NOMO-1 treated with DMSO at 0.1 percent for 48 hours (cell line): Measurements from ENCODE around the gene CCDC102B.
"Not testable (repeated sequence)": the region's sequence is repeated elsewhere in the genome, so short reads cannot be mapped to it uniquely, and the experiment has no call there.

Experiments
- DNase-seq: peaks from one replicate; lab custom pipeline; 2025; ENCODE audit not compliant: unreplicated experiment; lab: John Stamatoyannopoulos, UW

The CCDC102B gene

DNA sequence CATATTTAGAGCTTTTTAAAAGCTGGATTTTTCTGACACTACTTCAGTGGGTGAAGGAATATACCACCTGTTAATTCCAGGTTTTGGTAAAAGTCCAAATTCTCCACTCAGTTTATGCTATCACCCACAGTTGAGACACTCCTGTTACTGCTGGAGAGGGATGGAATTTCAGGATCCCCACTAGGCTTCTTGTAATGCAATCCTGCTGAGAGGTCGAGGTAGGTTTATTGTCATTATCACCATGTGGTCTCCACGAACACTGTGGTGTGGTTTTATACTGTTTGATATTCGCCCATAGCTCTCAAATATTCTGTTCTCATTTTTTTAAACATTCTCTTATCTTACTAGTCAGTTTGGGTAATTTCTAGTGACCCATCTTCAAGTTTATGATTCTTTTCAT, 167.9 kb downstream of the CCDC102B start:
- no peak for DNase-seq

GRCh38 chr18:68969027-68969426, 171.1 kb downstream of the CCDC102B start:
- no peak for DNase-seq

DNA sequence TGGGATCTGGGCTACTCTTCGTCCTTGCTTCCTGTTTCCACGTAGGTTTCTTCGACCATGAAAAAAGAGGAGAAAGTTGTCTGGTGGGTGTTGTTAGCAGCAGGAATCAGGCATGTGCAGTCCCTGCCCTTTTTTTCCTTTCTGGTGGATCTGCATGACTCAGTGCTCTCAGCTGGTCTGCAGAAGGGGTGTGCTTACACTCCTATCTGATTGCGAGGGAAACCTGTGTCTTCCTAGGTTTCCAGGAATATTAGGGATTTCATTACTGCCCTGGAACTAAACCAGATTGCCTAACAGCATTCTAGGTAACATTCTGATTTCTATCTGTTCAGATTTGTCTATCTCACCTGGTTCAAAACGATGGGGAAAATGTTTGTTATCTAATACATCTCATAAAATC, 174.3 kb downstream of the CCDC102B start:
- DNase-seq = no peak

- no peak for DNase-seq
Measured at GRCh38 chr18:68979737-68980136, 181.9 kb downstream of the CCDC102B start.

DNA sequence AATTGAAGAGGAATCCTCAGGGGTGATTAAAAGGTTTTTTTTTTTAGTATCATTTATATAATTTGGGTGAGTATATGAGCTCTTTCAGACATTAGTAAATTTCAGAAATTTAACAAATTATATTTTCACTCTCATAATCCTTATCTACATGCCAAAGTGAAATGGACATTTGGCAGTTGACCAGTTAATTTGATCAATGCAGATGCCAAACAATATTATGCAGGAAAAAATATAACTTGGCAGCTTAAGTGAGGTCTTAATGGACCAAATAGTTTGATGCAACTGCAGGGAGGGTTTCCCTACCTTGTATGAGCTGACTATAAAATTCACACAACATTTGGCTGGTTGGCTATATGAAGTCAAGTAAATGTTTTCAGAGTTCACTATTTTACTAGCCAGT, 185.2 kb downstream of the CCDC102B start:
- no peak for DNase-seq

DNA sequence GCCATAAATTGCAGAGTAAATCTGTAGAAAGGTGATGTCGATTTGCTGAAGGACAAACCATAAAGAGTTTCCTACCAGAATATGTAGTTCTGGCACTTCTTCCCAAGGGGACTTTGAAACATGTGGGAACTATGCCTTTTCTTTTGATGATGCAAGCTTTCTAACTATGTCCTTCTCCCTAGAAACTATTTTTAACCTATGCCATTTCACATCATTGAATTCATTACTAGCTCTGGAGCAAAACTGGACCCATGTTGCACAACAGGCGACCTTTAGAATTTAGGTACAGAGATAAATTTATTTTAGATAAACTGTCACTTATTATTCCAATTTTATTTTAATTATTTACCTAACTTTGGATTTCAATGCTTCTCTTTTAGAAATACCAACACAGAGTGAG, 186.5 kb downstream of the CCDC102B start:
- no peak for DNase-seq

DNA sequence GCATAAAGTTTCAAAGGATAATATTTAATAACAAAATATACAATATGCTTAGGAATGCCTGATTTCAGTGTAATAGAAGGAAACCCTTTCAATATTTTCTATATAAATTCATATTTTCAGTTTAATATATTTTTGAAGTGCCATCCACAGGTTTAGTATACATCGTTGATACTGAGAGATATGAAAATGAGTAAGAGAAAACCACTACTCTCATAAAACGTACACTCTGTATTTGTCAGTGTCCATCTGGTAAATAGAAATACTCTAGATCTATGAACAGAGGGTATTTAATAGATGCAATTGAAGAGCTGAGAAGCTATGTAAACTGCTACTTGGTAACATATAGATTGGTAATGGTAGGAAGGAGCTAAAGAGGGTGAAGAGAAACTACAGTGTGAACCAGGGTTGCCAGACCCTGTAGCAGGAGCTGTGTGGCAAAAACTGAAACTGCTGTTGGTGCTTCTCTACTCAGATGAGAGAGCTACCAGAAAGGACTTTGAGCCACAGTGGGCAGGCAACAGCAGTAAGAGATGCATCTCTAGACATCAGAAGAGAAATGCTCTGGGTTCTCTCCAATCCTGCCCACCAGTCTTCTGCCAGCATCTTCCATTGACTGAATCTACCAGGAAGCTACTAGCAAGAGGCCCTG, 187.4 kb downstream of the CCDC102B start:
- DNase-seq = no peak

- DNase-seq = no peak
Measured at GRCh38 chr18:68991286-68991685, 193.4 kb downstream of the CCDC102B start.

- DNase-seq = no peak
Measured at GRCh38 chr18:68992719-68993482, 195.0 kb downstream of the CCDC102B start.

DNA sequence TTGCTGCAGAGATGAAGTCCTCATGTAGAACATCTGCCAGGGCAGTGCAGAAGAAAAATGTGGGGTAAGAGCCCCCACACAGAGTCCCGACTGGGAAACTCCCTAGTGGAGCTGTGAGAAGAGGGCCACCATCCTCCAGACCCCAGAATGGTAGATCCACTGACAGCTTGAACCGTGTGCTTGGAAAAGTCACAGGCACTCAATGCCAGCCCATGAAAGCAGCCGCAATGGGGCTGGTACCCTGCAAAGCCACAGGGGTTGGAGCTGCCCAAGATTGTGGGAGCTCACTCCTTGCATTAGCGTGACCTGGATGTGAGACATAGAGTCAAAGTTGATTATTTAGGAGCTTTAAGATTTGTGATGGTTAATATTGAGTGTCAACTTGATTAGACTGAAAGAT, 197.8 kb downstream of the CCDC102B start:
- DNase-seq = no peak

GRCh38 chr18:68997845-68998244, 200.0 kb downstream of the CCDC102B start:
- DNase-seq = no peak

GRCh38 chr18:69000366-69000765, 202.5 kb downstream of the CCDC102B start:
- no peak for DNase-seq

GRCh38 chr18:69002233-69002632, 204.4 kb downstream of the CCDC102B start:
- DNase-seq = no peak

GRCh38 chr18:69006212-69006611, 208.3 kb downstream of the CCDC102B start:
- not testable (repeated sequence) for DNase-seq

- DNase-seq = no peak
Measured at GRCh38 chr18:69008538-69008937, 210.7 kb downstream of the CCDC102B start.

DNA sequence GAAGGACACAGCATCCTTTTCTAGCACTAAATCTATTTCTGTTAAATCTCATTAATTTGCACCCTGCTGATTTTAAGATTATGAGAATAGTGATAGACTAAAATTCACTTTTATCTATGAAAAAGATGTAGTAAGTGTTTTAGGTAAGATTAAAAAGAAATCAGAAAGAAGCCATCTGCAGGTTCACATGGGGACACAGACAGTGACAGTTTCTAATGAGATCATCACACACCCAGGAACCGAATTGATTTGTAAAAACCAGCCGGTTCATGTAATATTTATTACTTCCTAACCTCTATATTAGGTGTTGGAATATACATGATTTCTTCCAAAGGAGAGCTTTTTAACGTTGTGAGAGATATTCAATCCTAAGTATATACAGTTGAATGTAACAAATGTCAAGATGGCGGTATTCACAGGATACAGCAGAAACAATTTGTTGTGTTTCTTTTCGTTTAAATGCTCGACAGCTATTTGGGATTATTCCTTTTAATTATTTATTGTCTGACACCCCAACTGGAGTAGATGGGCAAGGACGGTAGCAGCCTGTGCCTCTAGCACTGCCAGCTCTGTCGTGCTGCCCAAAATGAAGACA, 223.4 kb downstream of the CCDC102B start:
- no peak for DNase-seq

- DNase-seq = no peak
Measured at GRCh38 chr18:69022426-69022825, 224.5 kb downstream of the CCDC102B start.

GRCh38 chr18:69031571-69031970, 233.7 kb downstream of the CCDC102B start:
- no peak for DNase-seq

DNA sequence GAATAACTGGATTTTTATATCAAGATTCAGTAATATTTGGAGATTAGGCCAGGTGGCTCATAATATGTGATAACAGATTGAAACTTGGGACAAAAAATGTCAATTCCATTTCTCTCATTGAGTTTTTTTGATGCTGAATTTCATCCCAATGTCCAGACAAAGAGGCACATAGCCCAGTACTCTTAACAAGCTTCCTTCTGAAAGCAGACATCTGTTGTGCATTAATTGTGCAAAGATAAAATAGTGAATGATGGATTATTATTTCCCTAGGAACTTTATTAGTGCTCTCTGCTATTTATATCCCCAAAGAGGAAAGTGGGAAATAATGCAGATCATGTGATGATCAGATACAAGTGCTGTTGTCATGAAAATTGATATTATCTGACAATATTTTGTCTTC, 234.1 kb downstream of the CCDC102B start:
- no peak for DNase-seq

DNA sequence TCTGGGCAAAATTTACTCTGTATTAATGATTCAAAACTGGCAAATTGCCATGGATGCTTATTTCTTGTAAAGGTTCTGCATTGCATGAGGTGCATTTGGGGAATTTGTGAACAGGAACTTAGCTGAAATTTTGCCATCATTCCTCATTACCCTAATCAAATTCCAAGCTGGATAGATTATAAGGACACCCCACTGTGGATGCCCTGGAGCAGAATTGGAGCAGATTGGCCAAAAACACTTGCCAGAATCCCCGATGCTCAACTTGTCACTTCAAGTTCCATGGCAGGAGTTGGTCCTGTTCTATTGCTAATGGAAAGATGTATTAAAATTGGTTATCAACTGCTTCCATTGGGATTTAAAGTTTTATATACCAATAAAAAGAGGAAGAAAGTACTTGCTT, 237.9 kb downstream of the CCDC102B start:
- no peak for DNase-seq

DNA sequence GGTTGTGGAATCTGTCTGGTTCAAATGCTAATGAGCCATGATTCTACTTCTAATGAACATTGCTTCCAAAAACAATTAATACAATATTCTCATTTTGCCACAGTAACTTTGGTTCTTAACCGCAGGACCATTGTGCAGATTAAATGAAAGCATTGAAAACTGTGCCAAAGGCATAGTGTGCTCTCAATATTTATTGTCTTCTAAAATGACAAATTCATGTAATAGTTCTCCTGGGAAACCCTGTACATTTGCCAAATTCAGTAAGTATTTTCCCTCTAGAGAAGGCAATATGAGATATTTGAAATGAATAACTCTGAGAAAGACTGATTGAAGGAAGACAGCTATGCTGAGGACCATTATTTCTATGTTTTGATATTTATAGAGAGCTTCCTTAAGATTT, 246.3 kb downstream of the CCDC102B start:
- no peak for DNase-seq

- DNase-seq = no peak
Measured at GRCh38 chr18:69064063-69064462, 266.2 kb downstream of the CCDC102B start.
